ENCODE results near the gene KRTAP10-2. TPM values are rescaled to one million over a fixed set of nuclear protein-coding genes. Genes with fewer than 3 reads are reported as not detected.

Gene KRTAP10-2
- total RNA-seq, 4 donors from 2014 or later, result not detected

DNA sequence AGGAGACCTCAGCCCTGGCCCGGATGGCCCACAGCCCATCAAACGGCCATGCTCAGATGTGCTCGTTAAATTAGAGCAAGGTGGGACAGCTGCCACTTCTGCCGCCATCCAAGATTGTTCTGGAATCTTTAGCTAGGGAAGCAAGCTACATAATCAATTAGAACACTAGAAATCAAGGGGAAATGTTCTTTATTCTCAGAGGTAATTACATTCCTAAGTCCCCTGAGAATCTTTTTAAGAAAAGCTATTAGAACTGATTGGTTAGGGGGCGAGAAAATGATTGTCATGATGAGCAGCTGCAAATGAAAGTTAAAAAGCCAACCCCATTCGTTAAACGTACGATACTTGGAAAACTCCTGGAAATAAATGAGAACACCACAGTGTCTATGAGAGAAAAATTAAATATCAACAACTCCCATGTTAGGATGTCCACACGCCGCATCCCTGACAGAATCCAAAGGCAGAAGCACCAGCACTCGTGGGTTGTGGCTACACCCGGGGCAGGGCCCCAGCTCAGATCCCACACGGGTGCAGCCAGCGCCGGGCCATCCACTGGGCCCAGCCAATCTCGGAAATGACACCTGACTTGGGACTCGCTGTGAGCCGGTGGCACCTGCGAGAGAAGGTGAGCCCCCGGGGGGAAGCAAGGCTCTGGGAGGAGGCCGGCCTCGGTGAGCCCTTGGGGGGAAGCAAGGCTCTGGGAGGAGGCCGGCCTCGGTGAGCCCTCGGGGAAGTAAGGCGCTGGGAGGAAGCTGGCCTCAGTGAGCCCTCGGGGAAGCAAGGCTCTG is 48.9 kb downstream of the KRTAP10-2 start:
- no peak overlapping the region for H3K27ac ChIP-seq
- H3K36me3 ChIP-seq, result no peaks in the 10 kb centered on the region
- no peak for TF ChIP-seq POLR2A (IDR thresholded peaks at IDR 0.05)
- TF ChIP-seq, protein P1, sequence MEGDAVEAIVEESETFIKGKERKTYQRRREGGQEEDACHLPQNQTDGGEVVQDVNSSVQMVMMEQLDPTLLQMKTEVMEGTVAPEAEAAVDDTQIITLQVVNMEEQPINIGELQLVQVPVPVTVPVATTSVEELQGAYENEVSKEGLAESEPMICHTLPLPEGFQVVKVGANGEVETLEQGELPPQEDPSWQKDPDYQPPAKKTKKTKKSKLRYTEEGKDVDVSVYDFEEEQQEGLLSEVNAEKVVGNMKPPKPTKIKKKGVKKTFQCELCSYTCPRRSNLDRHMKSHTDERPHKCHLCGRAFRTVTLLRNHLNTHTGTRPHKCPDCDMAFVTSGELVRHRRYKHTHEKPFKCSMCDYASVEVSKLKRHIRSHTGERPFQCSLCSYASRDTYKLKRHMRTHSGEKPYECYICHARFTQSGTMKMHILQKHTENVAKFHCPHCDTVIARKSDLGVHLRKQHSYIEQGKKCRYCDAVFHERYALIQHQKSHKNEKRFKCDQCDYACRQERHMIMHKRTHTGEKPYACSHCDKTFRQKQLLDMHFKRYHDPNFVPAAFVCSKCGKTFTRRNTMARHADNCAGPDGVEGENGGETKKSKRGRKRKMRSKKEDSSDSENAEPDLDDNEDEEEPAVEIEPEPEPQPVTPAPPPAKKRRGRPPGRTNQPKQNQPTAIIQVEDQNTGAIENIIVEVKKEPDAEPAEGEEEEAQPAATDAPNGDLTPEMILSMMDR (IDR thresholded peaks at IDR 0.05), result no peak
- no peak for DNase-seq
- no peaks in the 10 kb centered on the region for H3K27me3 ChIP-seq
- 90 to 93% methylated on average over 27 of the region's 27 CpGs for WGBS, 2 donors
- H3K9me3 ChIP-seq, result no peaks in the 10 kb centered on the region
- intact Hi-C loops (cut with DNase I), result no loop called here
- H3K4me3 ChIP-seq (replicated peaks in 1 of 3), result no peak overlapping the region
- peaks cover 14 to 18% of the 10 kb centered on the region in 2 donors for H3K4me1 ChIP-seq

Other genes starting within 250 kb of the KRTAP10-2 start
- 10 to 100 TPM; 55.2 to 93.4 (median 64.1) TPM for gene CFAP410, start 212.1 kb downstream of the KRTAP10-2 start, total RNA-seq
- 1 to 10 TPM in 1 of 4 donors, under 1 TPM in 3; 0.67 to 2.6 (median 0.88) TPM for gene TRPM2, start 197.9 kb downstream of the KRTAP10-2 start, total RNA-seq
- under 1 TPM; 0.78 to 0.92 (median 0.85) TPM for gene LRRC3, start 96.0 kb downstream of the KRTAP10-2 start, total RNA-seq
- gene KRTAP10-1, start 11.3 kb downstream of the KRTAP10-2 start, total RNA-seq, result not detected
- not detected for gene KRTAP10-3, start 7.3 kb upstream of the KRTAP10-2 start, total RNA-seq
- not detected for gene KRTAP10-4, start 22.2 kb upstream of the KRTAP10-2 start, total RNA-seq
- gene KRTAP10-5, start 29.1 kb upstream of the KRTAP10-2 start, total RNA-seq, result under 1 TPM in 1 of 4 donors, not detected in 3; 0.78 TPM
- not detected for gene KRTAP10-6, start 41.0 kb upstream of the KRTAP10-2 start, total RNA-seq
- gene KRTAP10-7, start 49.1 kb upstream of the KRTAP10-2 start, total RNA-seq, result not detected
- gene KRTAP10-8, start 60.6 kb upstream of the KRTAP10-2 start, total RNA-seq, result not detected
- gene KRTAP10-9, start 75.6 kb upstream of the KRTAP10-2 start, total RNA-seq, result not detected
- not detected for gene KRTAP10-10, start 85.9 kb upstream of the KRTAP10-2 start, total RNA-seq
- not detected for gene KRTAP10-11, start 94.9 kb upstream of the KRTAP10-2 start, total RNA-seq
- not detected for gene KRTAP12-4, start 103.2 kb upstream of the KRTAP10-2 start, total RNA-seq
- gene KRTAP12-3, start 106.4 kb upstream of the KRTAP10-2 start, total RNA-seq, result not detected
- under 1 TPM in 1 of 4 donors, not detected in 3; 0.89 TPM for gene KRTAP12-2, start 115.4 kb upstream of the KRTAP10-2 start, total RNA-seq
- under 1 TPM in 1 of 4 donors, not detected in 3; 0.78 TPM for gene KRTAP12-1, start 130.7 kb upstream of the KRTAP10-2 start, total RNA-seq
- not detected for gene KRTAP10-12, start 145.7 kb upstream of the KRTAP10-2 start, total RNA-seq
- 1 to 10 TPM in 2 of 4 donors, under 1 TPM in 2; 0.21 to 1.3 (median 0.69) TPM for gene TSPEAR, start 160.1 kb upstream of the KRTAP10-2 start, total RNA-seq